Stimulated activated effector memory CD8-positive, alpha-beta T cell treated with anti-CD3 and anti-CD28 coated beads, Interleukin-12 subunit alpha, Interleukin-12 subunit beta, amount 100 ng/mL, for 72 hours (primary cell): ENCODE measurements around the gene OR52J3.
"Not testable (repeated sequence)": the region's sequence is repeated elsewhere in the genome, so short reads cannot be mapped to it uniquely, and the experiment has no call there.

ENCODE experiments used
- ATAC-seq: fragments of 150-1000 bp; cut with Tn5 transposase; 2 replicates; pipeline ENCODE4 v1.10.0; 2021
- DNase-seq, 2 donors: peaks; one replicate each; pipeline ENCODE4 v3.0.0; 2021 to 2022; ENCODE audit warnings: low spot score in 2 of 2
- H3K27ac Mint-ChIP-seq: one replicate; pipeline ENCODE4 v1.8.0; 2022; ENCODE audit warnings: mild to moderate bottlenecking, mixed read lengths
- H3K36me3 Mint-ChIP-seq: one replicate; pipeline ENCODE4 v1.8.0; 2022; ENCODE audit warnings: mild to moderate bottlenecking, mixed read lengths
- H3K4me1 Mint-ChIP-seq: one replicate; pipeline ENCODE4 v1.8.0; 2022; ENCODE audit warnings: mixed read lengths
- H3K4me3 Mint-ChIP-seq: one replicate; pipeline ENCODE4 v1.8.0; 2022; ENCODE audit warnings: mild to moderate bottlenecking, mixed read lengths
- H3K9me3 Mint-ChIP-seq: one replicate; pipeline ENCODE4 v1.8.0; 2022; ENCODE audit warnings: mixed read lengths

Gene OR52J3

DNA sequence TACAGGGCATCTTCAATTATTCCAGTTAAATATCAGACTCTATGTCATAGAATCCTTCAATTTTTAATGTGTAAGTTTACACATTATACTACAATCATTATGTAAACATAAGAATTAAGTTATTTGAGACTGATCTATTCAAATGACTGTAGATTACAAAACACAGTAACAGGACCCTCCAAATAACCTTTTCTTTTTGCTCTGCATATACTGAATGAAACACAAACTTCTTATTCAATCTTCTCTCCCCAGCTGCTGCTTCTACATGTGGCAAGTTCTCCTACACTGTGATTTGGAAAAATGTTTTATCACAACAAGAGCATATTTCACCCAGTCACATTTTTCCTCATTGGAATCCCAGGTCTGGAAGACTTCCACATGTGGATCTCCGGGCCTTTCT lies at the start of gene OR52J3:
Gene OR52J3 (plus strand): TSS at position 301 of the 400 bp plus-strand sequence. CDS start 0 bp downstream, at position 301.
- ATAC-seq (no peak), DNase-seq (no peak)
- Mint-ChIP-seq H3K9me3 (peaks cover 3% of the 10 kb centered on the region), H3K27ac (no peak within 1 kb of the TSS), H3K36me3 (no peaks in the 10 kb centered on the region), H3K4me3 (no peak within 1 kb of the TSS), H3K4me1 (no peaks in the 10 kb centered on the region)

DNA sequence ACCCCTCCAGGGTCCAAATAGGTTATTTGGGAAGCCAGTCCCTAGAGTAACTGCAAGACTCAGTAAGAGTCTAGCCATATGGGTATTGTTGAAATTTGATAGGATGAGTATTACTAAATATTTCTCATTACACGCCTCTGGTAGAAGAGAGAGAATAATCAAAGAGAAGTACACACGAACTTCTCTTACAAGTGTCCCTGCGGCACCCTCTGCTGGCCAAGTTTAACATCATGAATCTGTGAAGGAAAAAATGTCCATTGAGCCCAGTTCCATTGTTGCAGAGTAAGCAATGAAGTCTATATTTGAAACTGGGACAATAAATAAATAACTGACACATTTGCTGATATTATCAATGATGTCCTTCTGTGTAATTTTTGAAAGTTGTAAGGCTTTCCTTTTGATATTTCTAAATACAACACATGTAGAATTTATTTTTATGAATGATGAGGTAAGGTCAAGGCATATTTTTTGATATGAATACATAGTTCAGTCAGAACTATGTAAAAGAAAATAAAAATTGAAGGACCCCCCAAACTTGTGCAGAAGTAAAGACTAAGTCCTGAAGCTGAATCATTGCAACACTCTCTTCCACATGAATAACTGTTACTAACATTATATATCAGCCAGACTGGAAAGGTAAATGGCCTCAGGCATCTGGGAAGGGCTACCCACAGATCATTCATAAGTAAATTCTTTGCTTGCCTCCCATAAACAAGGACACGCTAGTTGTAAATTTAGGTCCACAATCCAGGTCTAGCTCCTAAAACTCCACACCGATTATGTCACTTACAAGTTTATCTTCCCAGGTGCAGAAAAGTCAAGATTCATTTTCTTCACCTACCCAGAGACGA lies 41.7 kb upstream of the OR52J3 start:
- no peak for ATAC-seq
- no peak for DNase-seq
- Mint-ChIP-seq H3K9me3 (no peaks in the 10 kb centered on the region), H3K27ac (no peak overlapping the region), H3K36me3 (no peaks in the 10 kb centered on the region), H3K4me3 (no peak overlapping the region), H3K4me1 (no peaks in the 10 kb centered on the region)

DNA sequence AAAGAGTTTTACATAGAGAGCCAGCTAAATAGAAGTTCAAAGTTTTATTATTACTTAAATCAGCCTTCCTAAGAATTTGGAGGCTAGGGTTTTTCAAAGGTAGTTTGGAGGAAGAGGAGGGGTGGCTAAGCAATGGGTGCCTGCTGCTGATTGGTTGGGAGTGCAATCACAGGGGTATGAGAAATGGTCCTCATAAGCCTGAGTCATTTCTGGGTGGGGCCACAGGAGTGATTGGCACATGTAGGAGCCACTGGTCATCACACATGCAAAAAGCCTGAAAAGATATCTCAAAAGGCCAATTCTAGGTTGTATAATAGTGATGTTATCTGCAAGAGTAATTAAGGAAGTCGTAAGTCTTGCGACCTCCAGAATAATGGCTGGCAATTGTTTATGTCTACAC lies 38.8 kb upstream of the OR52J3 start:
- H3K27ac Mint-ChIP-seq, result no peak overlapping the region
- ATAC-seq, result no peak
- H3K4me3 Mint-ChIP-seq, result no peak overlapping the region
- DNase-seq, result no peak
- H3K36me3 Mint-ChIP-seq, result no peaks in the 10 kb centered on the region
- no peaks in the 10 kb centered on the region for H3K9me3 Mint-ChIP-seq
- no peaks in the 10 kb centered on the region for H3K4me1 Mint-ChIP-seq

DNA sequence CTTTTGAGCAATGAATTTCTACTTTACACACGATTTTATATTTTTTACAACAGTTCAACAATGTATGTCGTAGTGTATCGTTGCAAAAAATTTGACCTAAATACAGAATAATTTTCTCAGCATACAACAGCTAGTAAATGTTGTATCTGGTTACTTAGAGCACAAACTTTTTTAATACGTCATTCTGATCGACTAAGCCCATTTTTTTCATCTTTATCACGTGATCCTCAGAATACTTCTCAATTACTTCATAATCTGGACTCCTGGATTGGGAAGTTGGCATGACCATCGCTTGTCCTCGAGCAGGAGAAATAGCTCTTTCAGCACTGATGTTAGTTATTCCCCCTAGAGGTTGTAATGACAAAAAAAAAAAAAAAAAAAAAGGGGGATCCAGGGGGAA lies 35.1 kb upstream of the OR52J3 start:
- Mint-ChIP-seq H3K4me3 (no peak overlapping the region), H3K4me1 (no peaks in the 10 kb centered on the region), H3K27ac (no peak overlapping the region), H3K36me3 (no peaks in the 10 kb centered on the region), H3K9me3 (no peaks in the 10 kb centered on the region)
- no peak for DNase-seq
- no peak for ATAC-seq

DNA sequence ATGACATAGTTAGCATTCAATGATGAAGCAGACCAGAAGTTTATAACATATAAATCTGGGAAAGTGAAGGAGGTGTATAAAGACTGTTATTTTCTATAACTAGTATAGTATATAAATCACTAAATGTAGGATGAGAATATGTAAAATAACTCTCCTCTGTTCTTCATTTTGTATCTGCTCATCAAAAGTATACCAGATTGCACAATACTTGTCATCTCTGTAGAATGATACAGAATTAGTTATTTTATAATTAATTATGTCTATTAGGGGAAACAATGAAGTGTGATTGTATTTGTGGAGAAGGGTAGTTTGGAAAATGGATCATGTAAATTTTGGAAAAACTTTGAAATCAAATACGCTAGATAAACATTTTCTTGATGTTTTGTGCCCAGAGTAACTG lies 33.3 kb upstream of the OR52J3 start:
- H3K9me3 Mint-ChIP-seq, result no peaks in the 10 kb centered on the region
- no peak overlapping the region for H3K27ac Mint-ChIP-seq
- ATAC-seq, result no peak
- DNase-seq, result no peak
- H3K36me3 Mint-ChIP-seq, result no peaks in the 10 kb centered on the region
- no peak overlapping the region for H3K4me3 Mint-ChIP-seq
- H3K4me1 Mint-ChIP-seq, result no peaks in the 10 kb centered on the region

DNA sequence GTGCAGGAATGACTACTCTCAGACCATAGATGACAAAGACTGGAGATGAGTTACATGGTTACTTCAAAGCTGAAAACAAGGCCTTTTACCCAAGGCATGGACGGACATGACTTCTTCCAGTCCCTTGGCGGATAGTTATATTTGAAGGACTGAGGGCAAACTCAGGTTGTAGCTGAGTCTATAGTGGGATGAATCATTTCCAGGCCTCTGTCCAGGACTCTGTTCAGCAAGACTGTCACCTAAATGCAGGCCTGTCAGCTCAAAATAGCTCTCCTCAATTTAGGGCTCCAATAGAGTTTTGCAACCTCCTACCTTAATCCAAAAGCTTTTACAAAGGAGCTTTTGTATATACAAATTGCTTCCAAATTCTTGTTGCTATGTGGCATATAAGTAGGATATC lies 24.3 kb upstream of the OR52J3 start:
- H3K27ac Mint-ChIP-seq, result no peak overlapping the region
- H3K9me3 Mint-ChIP-seq, result peaks cover 16% of the 10 kb centered on the region
- H3K4me1 Mint-ChIP-seq, result no peaks in the 10 kb centered on the region
- ATAC-seq (no peak), DNase-seq (no peak)
- no peak overlapping the region for H3K4me3 Mint-ChIP-seq
- H3K36me3 Mint-ChIP-seq, result no peaks in the 10 kb centered on the region

DNA sequence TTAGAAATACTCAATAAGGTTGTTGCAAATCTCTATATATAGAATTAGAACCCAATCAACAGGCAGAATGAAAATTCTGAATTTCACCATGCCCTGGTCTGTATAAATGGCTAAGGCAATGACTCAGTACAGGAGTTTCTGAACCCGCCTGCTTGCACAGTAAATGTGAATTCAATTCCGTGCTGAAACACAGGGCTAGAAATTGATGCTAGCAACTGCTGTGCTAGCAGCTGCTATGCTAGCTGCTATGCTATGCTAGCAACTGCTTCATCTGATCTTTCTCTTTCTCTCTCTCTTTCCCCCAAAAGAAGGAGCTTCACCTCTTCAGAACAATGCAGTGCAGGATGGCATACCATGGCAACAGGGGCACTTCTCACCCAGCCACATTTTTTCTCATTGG lies 9.7 kb upstream of the OR52J3 start:
- no peaks in the 10 kb centered on the region for H3K4me1 Mint-ChIP-seq
- H3K27ac Mint-ChIP-seq, result no peak overlapping the region
- DNase-seq (no peak), ATAC-seq (no peak)
- H3K36me3 Mint-ChIP-seq, result no peaks in the 10 kb centered on the region
- no peaks in the 10 kb centered on the region for H3K9me3 Mint-ChIP-seq
- H3K4me3 Mint-ChIP-seq, result no peak overlapping the region

DNA sequence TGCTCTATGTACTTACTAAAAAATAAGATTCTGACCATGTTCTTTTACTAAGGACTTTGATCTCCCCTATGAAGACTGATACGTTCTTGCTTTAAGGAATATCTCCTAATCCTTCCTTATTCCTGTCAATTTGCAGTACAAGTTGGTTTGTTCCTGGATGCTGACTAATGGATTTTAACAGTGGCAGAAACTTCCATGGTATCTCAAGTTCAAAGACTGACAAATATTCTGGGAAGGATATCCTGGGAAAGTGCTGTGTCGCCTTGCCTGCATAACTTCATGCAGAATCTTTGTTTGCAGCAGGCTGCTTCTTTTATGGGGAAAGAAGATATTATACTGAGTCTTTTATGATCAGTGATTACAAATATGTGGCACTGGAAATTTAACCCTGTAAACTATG lies 8.4 kb upstream of the OR52J3 start:
- Mint-ChIP-seq H3K27ac (no peak overlapping the region), H3K9me3 (no peaks in the 10 kb centered on the region), H3K4me3 (no peak overlapping the region), H3K36me3 (no peaks in the 10 kb centered on the region), H3K4me1 (no peaks in the 10 kb centered on the region)
- DNase-seq, result no peak
- ATAC-seq, result no peak

DNA sequence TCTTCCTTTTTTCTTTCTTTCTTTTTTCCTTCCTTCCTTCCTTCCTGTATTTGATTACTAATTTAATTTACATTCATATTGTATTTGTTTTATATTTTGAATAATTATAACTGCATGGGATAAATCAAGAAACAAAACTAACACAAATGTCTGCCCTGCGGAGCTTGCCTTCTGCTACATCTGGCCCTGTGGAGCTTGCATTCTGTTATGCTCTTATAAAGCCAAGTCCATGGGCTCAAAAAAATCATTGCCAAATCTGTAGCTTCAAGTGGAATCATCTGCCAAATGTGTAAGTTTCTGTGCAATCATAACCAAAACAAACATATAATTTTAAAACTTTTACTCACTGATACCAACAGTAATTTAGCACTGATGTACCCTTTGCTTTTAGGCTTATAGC lies 8.0 kb upstream of the OR52J3 start:
- no peak overlapping the region for H3K27ac Mint-ChIP-seq
- H3K4me3 Mint-ChIP-seq, result no peak overlapping the region
- DNase-seq (no peak), ATAC-seq (no peak)
- H3K9me3 Mint-ChIP-seq, result no peaks in the 10 kb centered on the region
- H3K36me3 Mint-ChIP-seq, result no peaks in the 10 kb centered on the region
- no peaks in the 10 kb centered on the region for H3K4me1 Mint-ChIP-seq

DNA sequence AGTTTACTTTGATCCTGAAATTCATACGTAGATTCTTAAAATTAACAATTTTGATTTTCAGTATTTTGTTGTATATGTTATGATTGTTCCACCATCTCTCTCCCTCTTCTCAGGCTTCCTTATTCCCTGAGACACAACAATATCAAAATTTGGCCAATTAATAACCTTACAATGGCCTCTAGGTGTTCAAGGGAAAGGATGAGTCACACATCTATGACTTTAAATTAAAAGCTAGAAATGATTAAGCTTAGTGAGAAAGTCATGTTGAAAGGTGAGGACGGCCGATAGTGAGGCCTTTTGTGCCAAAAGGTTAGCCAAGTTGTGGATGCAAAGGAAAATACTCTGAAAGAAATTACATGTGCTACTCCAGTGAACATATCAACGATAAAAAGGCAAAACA lies 5.5 kb upstream of the OR52J3 start:
- no peaks in the 10 kb centered on the region for H3K36me3 Mint-ChIP-seq
- no peak for DNase-seq
- H3K27ac Mint-ChIP-seq, result no peak overlapping the region
- no peaks in the 10 kb centered on the region for H3K9me3 Mint-ChIP-seq
- H3K4me1 Mint-ChIP-seq, result no peaks in the 10 kb centered on the region
- H3K4me3 Mint-ChIP-seq, result no peak overlapping the region
- no peak for ATAC-seq

DNA sequence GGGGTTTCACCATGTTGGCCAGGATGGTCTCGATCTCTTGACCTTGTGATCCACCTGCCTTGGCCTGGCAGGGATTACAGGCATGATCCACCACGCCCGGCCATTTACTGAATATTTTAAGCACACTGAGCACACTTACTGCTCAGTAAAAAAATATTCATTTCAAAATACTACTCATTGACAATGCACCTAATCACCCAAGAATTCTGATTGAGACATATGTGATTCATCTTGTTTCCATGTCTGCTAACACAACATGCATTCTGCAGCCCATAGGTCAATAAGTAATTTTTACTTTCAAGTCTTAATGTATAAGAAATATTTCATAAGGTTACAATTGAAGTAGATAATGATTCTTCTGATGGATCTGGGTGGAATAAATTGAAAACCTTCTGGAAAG lies 4.2 kb upstream of the OR52J3 start:
- ATAC-seq (no peak), DNase-seq (no peak)
- Mint-ChIP-seq H3K4me3 (no peak overlapping the region), H3K9me3 (no peaks in the 10 kb centered on the region), H3K27ac (no peak overlapping the region), H3K4me1 (no peaks in the 10 kb centered on the region), H3K36me3 (no peaks in the 10 kb centered on the region)

DNA sequence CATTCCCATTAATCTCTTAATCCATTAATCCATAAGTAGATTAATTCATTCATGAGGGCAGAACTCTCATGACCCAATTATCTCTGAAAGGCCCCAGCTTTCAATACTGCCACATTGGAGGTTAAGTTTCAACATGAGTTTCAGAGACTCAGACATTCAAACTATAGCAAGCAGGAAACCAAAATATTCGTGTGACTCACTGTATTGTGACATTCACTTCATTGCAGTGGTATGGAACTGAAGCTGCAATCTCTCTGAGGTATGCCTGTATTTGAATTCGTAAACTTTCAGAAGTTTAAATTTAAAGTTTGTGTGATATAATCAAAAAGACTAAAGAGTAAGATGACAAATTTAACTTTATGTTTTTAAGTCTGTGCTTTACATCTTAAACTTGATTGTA lies 2.9 kb upstream of the OR52J3 start:
- no peak for DNase-seq
- H3K9me3 Mint-ChIP-seq, result no peaks in the 10 kb centered on the region
- no peak overlapping the region for H3K4me3 Mint-ChIP-seq
- H3K4me1 Mint-ChIP-seq, result no peaks in the 10 kb centered on the region
- H3K36me3 Mint-ChIP-seq, result no peaks in the 10 kb centered on the region
- H3K27ac Mint-ChIP-seq, result no peak overlapping the region
- ATAC-seq, result no peak

DNA sequence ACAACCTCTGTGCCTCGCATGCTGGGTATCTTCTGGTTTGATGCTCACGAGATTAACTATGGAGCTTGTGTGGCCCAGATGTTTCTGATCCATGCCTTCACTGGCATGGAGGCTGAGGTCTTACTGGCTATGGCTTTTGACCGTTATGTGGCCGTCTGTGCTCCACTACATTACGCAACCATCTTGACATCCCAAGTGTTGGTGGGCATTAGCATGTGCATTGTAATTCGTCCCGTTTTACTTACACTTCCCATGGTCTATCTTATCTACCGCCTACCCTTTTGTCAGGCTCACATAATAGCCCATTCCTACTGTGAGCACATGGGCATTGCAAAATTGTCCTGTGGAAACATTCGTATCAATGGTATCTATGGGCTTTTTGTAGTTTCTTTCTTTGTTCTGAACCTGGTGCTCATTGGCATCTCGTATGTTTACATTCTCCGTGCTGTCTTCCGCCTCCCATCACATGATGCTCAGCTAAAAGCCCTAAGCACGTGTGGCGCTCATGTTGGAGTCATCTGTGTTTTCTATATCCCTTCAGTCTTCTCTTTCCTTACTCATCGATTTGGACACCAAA lies 516 bp downstream of the OR52J3 start:
- ATAC-seq (no peak), DNase-seq (no peak)

DNA sequence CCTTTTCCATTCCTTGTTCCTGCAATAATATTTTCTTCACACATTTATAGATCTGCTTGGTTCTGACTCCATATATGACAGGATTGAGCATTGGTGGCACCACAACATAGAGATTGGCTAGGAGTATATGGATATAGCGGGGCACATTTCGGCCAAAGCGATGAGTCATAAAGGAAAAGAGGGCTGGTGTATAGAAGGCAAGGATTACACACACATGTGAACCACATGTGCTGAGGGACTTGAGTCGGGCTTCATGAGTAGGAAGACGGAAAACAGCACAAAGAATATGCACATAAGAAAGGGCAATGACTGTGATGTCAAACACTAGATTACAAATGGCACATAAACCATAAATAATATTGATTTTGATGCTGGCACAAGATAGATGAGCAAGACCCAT lies 12.4 kb downstream of the OR52J3 start:
- not testable (repeated sequence) for H3K4me1 Mint-ChIP-seq, DNase-seq, H3K9me3 Mint-ChIP-seq, ATAC-seq, H3K27ac Mint-ChIP-seq, H3K4me3 Mint-ChIP-seq, H3K36me3 Mint-ChIP-seq

More for the DNA sequence above, 516 bp downstream of the OR52J3 start:
- H3K4me1 Mint-ChIP-seq, result no peaks in the 10 kb centered on the region
- H3K27ac Mint-ChIP-seq, result no peak overlapping the region
- peaks cover 3% of the 10 kb centered on the region for H3K9me3 Mint-ChIP-seq
- H3K4me3 Mint-ChIP-seq, result no peak overlapping the region
- no peaks in the 10 kb centered on the region for H3K36me3 Mint-ChIP-seq

DNA sequence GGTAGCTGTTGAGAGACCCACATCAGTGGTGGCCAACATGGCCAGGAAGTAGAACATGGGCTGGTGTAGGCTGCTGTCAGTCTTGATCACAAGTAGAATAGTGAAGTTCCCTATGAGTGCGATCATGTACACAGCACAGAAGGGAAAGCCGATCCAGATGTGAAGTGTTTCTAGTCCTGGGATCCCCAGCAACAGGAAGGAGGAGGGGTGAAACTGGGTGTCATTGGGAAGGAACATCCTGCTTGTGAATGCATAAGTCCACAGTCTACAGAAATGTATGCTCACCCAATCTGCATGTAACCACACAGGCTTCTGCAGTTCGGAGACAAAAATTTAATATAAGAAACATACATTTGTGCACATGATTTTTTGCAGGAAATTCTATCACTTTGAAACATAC lies 13.1 kb downstream of the OR52J3 start, which contains the start of gene OR52E2:
Gene OR52E2 (minus strand): TSS at position 237 of the 400 bp plus-strand sequence. CDS start 0 bp downstream, at position 237.
- no peaks in the 10 kb centered on the region for H3K4me1 Mint-ChIP-seq
- ATAC-seq (no peak), DNase-seq (no peak)
- no peaks in the 10 kb centered on the region for H3K36me3 Mint-ChIP-seq
- no peak within 1 kb of the TSS for H3K4me3 Mint-ChIP-seq
- no peak within 1 kb of the TSS for H3K27ac Mint-ChIP-seq
- H3K9me3 Mint-ChIP-seq, result no peaks in the 10 kb centered on the region

DNA sequence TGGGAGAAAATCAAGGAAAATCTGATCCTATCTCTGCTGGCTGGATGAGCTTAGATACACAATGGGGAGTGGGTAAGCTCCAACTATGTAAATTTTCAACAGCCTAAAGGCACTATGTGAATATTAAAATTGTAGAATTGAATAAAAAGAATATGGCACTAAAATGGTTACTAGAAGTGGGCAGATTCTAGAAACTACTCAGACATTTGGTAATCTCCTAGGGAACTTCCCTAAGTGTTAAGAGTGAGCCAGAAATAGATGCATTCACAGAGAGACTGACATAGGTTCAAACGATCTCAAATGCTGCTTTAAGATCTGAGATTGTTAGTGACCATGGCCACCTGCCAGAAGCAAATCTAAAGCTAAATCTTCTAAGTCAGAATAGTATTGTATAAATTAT lies 18.7 kb downstream of the OR52J3 start:
- ATAC-seq (no peak), DNase-seq (no peak)
- Mint-ChIP-seq H3K4me1 (no peaks in the 10 kb centered on the region), H3K27ac (no peak overlapping the region), H3K9me3 (no peaks in the 10 kb centered on the region), H3K36me3 (no peaks in the 10 kb centered on the region), H3K4me3 (no peak overlapping the region)
